Tibial artery (tissue), 4 donors: ENCODE results near the gene PTPRG.

Source experiments
- DNase-seq, 2 donors: peaks; one replicate each; pipeline ENCODE4 v3.0.0-alpha.2; 2019
- H3K27ac ChIP-seq, 2 donors: fragments of 200-600 bp; sonication (generic) in 1 of 2; 1 replicate in 1 of 2; 2 replicates in 1 of 2; pipeline ENCODE4 v1.5.1; 2018 to 2019; ENCODE audit warnings: mild to moderate bottlenecking in 1 of 2
- H3K27me3 ChIP-seq, 2 donors: fragments of 200-600 bp; sonication (generic) in 1 of 2; one replicate each; pipeline versions ENCODE4 v1.5.1 to v1.6.0; 2016 to 2019
- H3K36me3 ChIP-seq, 3 donors: fragments of 200-600 bp; sonication (generic) in 2 of 3; one replicate each; pipeline ENCODE4 v1.5.1; 2016 to 2019; ENCODE audit warnings: mild to moderate bottlenecking in 2 of 3
- H3K4me1 ChIP-seq, 4 donors: fragments of 200-600 bp; sonication (generic) in 2 of 4; 1 replicate in 3 of 4; 2 replicates in 1 of 4; pipeline ENCODE4 v1.5.1; 2016 to 2019
- H3K4me3 ChIP-seq, 2 donors: fragments of 200-600 bp; sonication (generic) in 1 of 2; 1 replicate in 1 of 2; 2 replicates in 1 of 2; pipeline ENCODE4 v1.5.1; 2018 to 2019; ENCODE audit warnings: mild to moderate bottlenecking in 2 of 2
- H3K9me3 ChIP-seq, 3 donors: fragments of 200-600 bp; sonication (generic) in 1 of 3; one replicate each; pipeline ENCODE4 v1.5.1; 2016 to 2019
- intact Hi-C: fragments of 100-400 bp; cut with DNase I; formaldehyde crosslinking; loops from one replicate; pipeline ENCODE4 v1.15.0; 2023; ENCODE audit warnings: low total_unique reads
- TF ChIP-seq, protein P1 (sequence below), 2 experiments: fragments of 200-600 bp in 1 of 2; fragments of 450-650 bp in 1 of 2; IDR thresholded peaks; one replicate each; pipeline ENCODE4 v1.5.1; 2017 to 2019; ENCODE audit warnings: antibody characterized with exemption in 2 of 2, mild to moderate bottlenecking in 1 of 2, moderate library complexity in 1 of 2

Gene PTPRG

DNA sequence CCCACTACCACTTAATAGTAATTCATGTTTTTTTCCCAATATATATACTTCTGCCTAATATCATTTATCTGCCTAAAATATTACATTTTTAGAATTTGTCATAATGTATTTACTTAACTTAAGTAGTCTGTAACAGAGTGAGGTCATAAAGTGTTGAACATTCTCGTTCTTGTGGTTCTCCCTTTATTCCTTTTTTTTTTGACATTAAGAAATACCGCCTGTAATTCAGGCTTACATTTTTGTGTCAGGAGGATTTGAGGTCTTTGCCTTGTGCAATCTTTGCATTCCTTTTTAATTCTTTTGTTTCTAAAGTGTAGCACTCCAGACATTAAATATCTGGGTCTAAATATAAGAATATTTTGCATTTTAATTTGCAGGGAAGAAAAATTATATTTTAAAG, 315.4 kb downstream of the PTPRG start:
- Histone ChIP-seq H3K27ac (peak overlapping the region in 1 of 2 donors; percentile 23), H3K9me3 (no peaks in the 10 kb centered on the region), H3K4me1 (peaks cover 4 to 73% (median 25%) of the 10 kb centered on the region in 4 donors), H3K4me3 (no peak overlapping the region), H3K27me3 (no peaks in the 10 kb centered on the region), H3K36me3 (no peaks in the 10 kb centered on the region)
- TF ChIP-seq, protein P1, sequence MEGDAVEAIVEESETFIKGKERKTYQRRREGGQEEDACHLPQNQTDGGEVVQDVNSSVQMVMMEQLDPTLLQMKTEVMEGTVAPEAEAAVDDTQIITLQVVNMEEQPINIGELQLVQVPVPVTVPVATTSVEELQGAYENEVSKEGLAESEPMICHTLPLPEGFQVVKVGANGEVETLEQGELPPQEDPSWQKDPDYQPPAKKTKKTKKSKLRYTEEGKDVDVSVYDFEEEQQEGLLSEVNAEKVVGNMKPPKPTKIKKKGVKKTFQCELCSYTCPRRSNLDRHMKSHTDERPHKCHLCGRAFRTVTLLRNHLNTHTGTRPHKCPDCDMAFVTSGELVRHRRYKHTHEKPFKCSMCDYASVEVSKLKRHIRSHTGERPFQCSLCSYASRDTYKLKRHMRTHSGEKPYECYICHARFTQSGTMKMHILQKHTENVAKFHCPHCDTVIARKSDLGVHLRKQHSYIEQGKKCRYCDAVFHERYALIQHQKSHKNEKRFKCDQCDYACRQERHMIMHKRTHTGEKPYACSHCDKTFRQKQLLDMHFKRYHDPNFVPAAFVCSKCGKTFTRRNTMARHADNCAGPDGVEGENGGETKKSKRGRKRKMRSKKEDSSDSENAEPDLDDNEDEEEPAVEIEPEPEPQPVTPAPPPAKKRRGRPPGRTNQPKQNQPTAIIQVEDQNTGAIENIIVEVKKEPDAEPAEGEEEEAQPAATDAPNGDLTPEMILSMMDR (IDR thresholded peaks at IDR 0.05), result no peak
- intact Hi-C loops, result no loop called here
- DNase-seq, result no peak

DNA sequence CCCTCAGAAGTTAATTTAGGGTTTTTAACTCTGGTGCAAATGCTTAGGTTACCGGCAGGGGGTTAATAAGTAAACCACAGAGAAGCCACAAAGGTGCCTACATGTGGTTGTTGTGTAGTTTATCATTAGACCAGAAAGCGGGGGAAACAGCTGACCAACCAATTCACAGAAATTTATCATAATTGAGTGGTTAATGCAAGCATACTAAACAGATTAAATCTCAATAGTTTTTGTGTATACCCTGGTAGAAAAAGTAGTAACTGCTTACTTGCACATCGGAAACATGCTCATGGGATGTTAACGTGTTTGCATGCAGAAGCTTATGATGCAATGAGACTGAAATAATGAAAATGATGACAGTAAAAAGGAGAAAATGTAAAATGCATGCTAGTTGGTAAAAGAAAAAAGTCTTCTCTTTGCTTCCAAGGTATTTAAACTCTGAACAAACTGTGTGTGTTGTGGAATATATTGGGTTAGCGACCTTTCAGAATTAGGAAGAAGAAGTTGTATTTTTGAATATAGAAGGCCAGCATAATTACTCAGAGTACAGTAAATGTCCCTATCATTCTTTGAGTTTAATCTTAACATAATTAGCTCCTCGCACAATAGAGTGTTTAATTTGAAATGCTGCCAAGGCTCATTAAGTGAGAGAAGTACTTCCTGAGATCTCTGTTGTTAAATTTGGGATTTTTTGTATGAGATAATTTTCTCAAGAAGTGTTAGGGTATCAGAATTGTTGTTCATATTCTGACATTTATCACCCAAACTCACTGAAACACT, 316.2 kb downstream of the PTPRG start:
- no peaks in the 10 kb centered on the region for H3K36me3 ChIP-seq
- TF ChIP-seq, protein P1 (IDR thresholded peaks at IDR 0.05), result no peak
- H3K27ac ChIP-seq, result no peak overlapping the region
- intact Hi-C loops, result no loop called here
- H3K9me3 ChIP-seq, result no peaks in the 10 kb centered on the region
- no peaks in the 10 kb centered on the region for H3K27me3 ChIP-seq
- no peak for DNase-seq
- peaks cover 0 to 68% (median 20%) of the 10 kb centered on the region in 4 donors for H3K4me1 ChIP-seq
- H3K4me3 ChIP-seq, result no peak overlapping the region

DNA sequence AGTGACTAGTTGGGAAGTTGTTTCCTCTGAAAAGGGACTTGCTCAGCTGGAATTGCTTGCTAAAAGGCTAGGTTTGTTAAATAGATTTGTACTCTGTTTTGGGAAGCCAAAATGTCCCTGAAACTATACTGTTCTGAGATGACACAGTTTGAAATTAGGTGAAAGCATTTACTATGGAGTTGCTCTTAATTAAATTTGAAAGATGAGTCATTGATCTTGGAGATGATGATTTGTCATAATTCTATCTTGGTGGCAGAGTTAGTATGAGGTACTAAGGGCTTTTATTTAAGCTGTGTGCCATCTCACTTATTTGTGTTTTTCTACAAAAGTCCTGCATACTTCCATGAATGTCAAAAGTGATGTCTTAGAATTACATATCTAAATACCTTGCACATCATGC, 320.9 kb downstream of the PTPRG start:
- Histone ChIP-seq H3K27me3 (no peaks in the 10 kb centered on the region), H3K36me3 (no peaks in the 10 kb centered on the region), H3K4me1 (peaks cover 0 to 33% (median 9%) of the 10 kb centered on the region in 4 donors), H3K4me3 (no peak overlapping the region), H3K27ac (no peak overlapping the region), H3K9me3 (no peaks in the 10 kb centered on the region)
- DNase-seq, result no peak
- TF ChIP-seq, protein P1 (IDR thresholded peaks at IDR 0.05), result no peak
- intact Hi-C loops, result no loop called here

DNA sequence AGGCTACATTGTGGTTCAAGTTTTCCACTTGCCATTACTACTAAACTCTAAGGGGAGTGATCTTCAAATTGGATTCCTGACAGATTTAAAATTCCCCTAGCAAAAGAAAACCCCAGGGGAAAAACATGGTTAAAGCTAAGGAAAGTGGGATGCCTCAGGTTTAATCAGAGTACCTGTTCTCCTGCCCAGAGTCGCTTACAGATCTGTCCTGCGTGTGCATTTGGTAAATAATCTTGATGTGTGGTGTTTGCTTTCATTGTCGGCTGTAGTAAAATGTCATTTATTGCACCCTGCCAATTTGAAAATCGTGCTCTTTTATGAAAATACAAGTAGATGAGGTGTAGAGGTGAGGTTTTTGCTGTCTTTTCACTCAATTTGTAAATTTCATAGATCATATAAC, 323.4 kb downstream of the PTPRG start:
- Histone ChIP-seq H3K27me3 (no peaks in the 10 kb centered on the region), H3K27ac (no peak overlapping the region), H3K4me1 (peaks cover 0 to 19% (median 6%) of the 10 kb centered on the region in 4 donors), H3K36me3 (no peaks in the 10 kb centered on the region), H3K4me3 (no peak overlapping the region), H3K9me3 (no peaks in the 10 kb centered on the region)
- no peak for DNase-seq
- TF ChIP-seq, protein P1 (IDR thresholded peaks at IDR 0.05), result no peak
- intact Hi-C loops, result no loop called here

DNA sequence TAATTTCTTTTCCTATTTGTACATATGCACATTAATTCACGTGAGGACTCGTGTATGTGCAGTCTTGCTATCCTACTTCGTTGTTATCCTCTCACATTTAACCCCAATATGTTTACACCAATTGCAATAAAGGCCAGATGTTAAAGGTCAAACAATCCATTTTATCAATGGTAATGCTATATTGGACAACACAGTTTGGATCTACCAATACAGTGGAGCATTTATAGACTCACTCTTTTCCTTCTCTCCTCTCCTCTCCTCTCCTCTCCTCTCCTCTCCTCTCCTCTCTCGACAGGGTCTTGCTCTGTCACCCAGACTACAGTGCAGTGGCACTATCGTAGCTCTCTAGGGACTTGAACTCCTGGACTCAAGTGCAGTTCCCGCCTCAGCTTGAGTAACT, 324.0 kb downstream of the PTPRG start:
- TF ChIP-seq, protein P1 (IDR thresholded peaks at IDR 0.05), result no peak
- Histone ChIP-seq H3K9me3 (no peaks in the 10 kb centered on the region), H3K36me3 (no peaks in the 10 kb centered on the region), H3K27me3 (no peaks in the 10 kb centered on the region), H3K4me1 (peaks cover 0 to 25% (median 7%) of the 10 kb centered on the region in 4 donors), H3K27ac (no peak overlapping the region), H3K4me3 (no peak overlapping the region)
- DNase-seq, result no peak
- intact Hi-C loops, result no loop called here
